ENCODE data around the gene DUSP1.

GRCh38 chr5:172753101-172753500 lies 17.9 kb downstream of the DUSP1 start:
- TF ChIP-seq CTCF (IDR thresholded peaks at IDR 0.05; ENCODE audit: insufficient read depth, low read length, poor library complexity, severe bottlenecking), result no peak
- TF ChIP-seq EZH2phosphoT487 (conservative IDR thresholded peaks at IDR 0.05; ENCODE audit: low read length), result no peak

Measured in SU-DHL-6 (cell line).